Measurements from ENCODE around the gene CHP2.

CHP2 gene

GRCh38 chr16:23765933-23766332 lies 11.1 kb downstream of the CHP2 start:
- TF ChIP-seq EZH2 (IDR thresholded peaks at IDR 0.05; ENCODE audit: borderline replicate concordance, low read depth, low read length, severe bottlenecking) = no peak
- TF ChIP-seq, protein P1, sequence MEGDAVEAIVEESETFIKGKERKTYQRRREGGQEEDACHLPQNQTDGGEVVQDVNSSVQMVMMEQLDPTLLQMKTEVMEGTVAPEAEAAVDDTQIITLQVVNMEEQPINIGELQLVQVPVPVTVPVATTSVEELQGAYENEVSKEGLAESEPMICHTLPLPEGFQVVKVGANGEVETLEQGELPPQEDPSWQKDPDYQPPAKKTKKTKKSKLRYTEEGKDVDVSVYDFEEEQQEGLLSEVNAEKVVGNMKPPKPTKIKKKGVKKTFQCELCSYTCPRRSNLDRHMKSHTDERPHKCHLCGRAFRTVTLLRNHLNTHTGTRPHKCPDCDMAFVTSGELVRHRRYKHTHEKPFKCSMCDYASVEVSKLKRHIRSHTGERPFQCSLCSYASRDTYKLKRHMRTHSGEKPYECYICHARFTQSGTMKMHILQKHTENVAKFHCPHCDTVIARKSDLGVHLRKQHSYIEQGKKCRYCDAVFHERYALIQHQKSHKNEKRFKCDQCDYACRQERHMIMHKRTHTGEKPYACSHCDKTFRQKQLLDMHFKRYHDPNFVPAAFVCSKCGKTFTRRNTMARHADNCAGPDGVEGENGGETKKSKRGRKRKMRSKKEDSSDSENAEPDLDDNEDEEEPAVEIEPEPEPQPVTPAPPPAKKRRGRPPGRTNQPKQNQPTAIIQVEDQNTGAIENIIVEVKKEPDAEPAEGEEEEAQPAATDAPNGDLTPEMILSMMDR (IDR thresholded peaks at IDR 0.05; ENCODE audit: borderline replicate concordance, extremely low read depth, low read length, poor library complexity, severe bottlenecking) = no peak
- Histone ChIP-seq H2AFZ (ENCODE audit: low read depth, low read length) (no peak overlapping the region), H3K4me3 (ENCODE audit: low read depth in 1 of 2, low read length in 2 of 2) (no peak overlapping the region), H3K9ac (ENCODE audit: low read depth, low read length) (no peak overlapping the region), H3K27ac (ENCODE audit: low read length) (no peak overlapping the region), H3K79me2 (ENCODE audit: insufficient read depth, low read length) (no peaks in the 10 kb centered on the region), H3K36me3 (ENCODE audit: insufficient read depth, low read length) (no peaks in the 10 kb centered on the region), H3K9me3 (ENCODE audit: insufficient read depth, low read length, severe bottlenecking) (no peaks in the 10 kb centered on the region), H3K27me3 (ENCODE audit: insufficient read depth, low read length, poor library complexity) (no peaks in the 10 kb centered on the region), H3K4me2 (ENCODE audit: insufficient read depth, low read length) (no peak overlapping the region), H4K20me1 (ENCODE audit: insufficient read depth, low read length) (no peaks in the 10 kb centered on the region), H3K4me1 (ENCODE audit: insufficient read depth, low read length) (no peaks in the 10 kb centered on the region)
- ATAC-seq (ENCODE audit: insufficient read depth, low read depth) = no peak
- DNase-seq = no peak

DNA sequence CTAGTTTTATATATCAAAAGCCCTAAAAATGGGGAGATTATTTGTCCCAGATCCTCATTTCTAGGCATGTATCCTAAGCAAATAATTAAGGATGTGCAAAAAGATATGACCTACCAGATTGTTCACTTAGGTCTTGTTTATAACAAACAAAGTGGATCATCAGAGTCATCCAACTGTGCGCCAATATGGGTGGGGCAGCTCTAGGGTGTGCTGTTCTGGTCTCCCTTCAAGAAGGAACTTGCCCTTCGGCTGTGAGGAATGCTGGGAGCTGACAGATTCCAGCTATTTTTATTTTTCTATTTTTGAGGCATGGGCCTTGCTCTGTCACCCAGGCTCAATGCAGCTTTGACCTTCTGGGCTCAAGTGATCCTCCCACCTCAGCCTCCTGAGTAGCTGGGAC lies 13.8 kb downstream of the CHP2 start:
- H3K36me3 ChIP-seq (ENCODE audit: insufficient read depth, low read length) = no peaks in the 10 kb centered on the region
- H3K9ac ChIP-seq (ENCODE audit: low read depth, low read length) = no peak overlapping the region
- no peak overlapping the region for H3K4me2 ChIP-seq (ENCODE audit: insufficient read depth, low read length)
- H3K27me3 ChIP-seq (ENCODE audit: insufficient read depth, low read length, poor library complexity) = peaks cover 1% of the 10 kb centered on the region
- ATAC-seq (ENCODE audit: insufficient read depth, low read depth) (no peak), DNase-seq (no peak)
- H3K27ac ChIP-seq (ENCODE audit: low read length) = no peak overlapping the region
- H3K9me3 ChIP-seq (ENCODE audit: insufficient read depth, low read length, severe bottlenecking) = no peaks in the 10 kb centered on the region
- TF ChIP-seq, protein P1 (IDR thresholded peaks at IDR 0.05; ENCODE audit: borderline replicate concordance, extremely low read depth, low read length, poor library complexity, severe bottlenecking) = no peak
- no peak for TF ChIP-seq EZH2 (IDR thresholded peaks at IDR 0.05; ENCODE audit: borderline replicate concordance, low read depth, low read length, severe bottlenecking)
- no peak overlapping the region for H2AFZ ChIP-seq (ENCODE audit: low read depth, low read length)
- no peak overlapping the region for H3K4me3 ChIP-seq (ENCODE audit: low read depth in 1 of 2, low read length in 2 of 2)
- H3K4me1 ChIP-seq (ENCODE audit: insufficient read depth, low read length) = no peaks in the 10 kb centered on the region
- H4K20me1 ChIP-seq (ENCODE audit: insufficient read depth, low read length) = no peaks in the 10 kb centered on the region
- no peaks in the 10 kb centered on the region for H3K79me2 ChIP-seq (ENCODE audit: insufficient read depth, low read length)

- Histone ChIP-seq H3K4me3 (ENCODE audit: low read depth in 1 of 2, low read length in 2 of 2) (no peak overlapping the region), H4K20me1 (ENCODE audit: insufficient read depth, low read length) (no peaks in the 10 kb centered on the region), H3K79me2 (ENCODE audit: insufficient read depth, low read length) (no peaks in the 10 kb centered on the region), H2AFZ (ENCODE audit: low read depth, low read length) (no peak overlapping the region), H3K9ac (ENCODE audit: low read depth, low read length) (no peak overlapping the region), H3K9me3 (ENCODE audit: insufficient read depth, low read length, severe bottlenecking) (no peaks in the 10 kb centered on the region), H3K4me2 (ENCODE audit: insufficient read depth, low read length) (no peak overlapping the region), H3K27me3 (ENCODE audit: insufficient read depth, low read length, poor library complexity) (peaks cover 6% of the 10 kb centered on the region), H3K4me1 (ENCODE audit: insufficient read depth, low read length) (no peaks in the 10 kb centered on the region), H3K27ac (ENCODE audit: low read length) (no peak overlapping the region), H3K36me3 (ENCODE audit: insufficient read depth, low read length) (no peaks in the 10 kb centered on the region)
- TF ChIP-seq, protein P1 (IDR thresholded peaks at IDR 0.05; ENCODE audit: borderline replicate concordance, extremely low read depth, low read length, poor library complexity, severe bottlenecking) = no peak
- no peak for TF ChIP-seq EZH2 (IDR thresholded peaks at IDR 0.05; ENCODE audit: borderline replicate concordance, low read depth, low read length, severe bottlenecking)
- ATAC-seq (ENCODE audit: insufficient read depth, low read depth) (no peak), DNase-seq (no peak)
These were observed 16.2 kb downstream of the CHP2 start for GRCh38 chr16:23771027-23771426.

DNA sequence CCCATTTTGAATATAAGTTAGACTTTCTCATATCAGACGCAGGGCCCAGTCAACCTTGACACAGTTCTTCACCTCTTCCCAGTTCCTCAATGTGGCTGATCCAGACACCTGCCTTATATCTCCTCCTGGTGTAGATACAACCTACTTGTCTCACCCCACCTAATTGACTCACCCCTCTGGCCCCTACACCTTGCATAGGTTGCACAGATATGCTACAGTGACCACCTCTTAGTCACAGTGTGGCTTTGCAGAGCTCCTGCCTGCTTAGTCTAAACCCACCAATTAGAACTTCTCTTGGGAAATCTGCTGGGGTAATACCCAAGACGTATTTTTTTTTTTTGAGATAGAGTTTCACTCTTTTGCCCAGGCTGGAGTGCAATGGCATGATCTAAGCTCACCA lies 16.8 kb downstream of the CHP2 start:
- Histone ChIP-seq H4K20me1 (ENCODE audit: insufficient read depth, low read length) (no peaks in the 10 kb centered on the region), H3K27me3 (ENCODE audit: insufficient read depth, low read length, poor library complexity) (peaks cover 6% of the 10 kb centered on the region), H3K79me2 (ENCODE audit: insufficient read depth, low read length) (no peaks in the 10 kb centered on the region), H3K36me3 (ENCODE audit: insufficient read depth, low read length) (no peaks in the 10 kb centered on the region), H3K4me3 (ENCODE audit: low read depth in 1 of 2, low read length in 2 of 2) (no peak overlapping the region), H2AFZ (ENCODE audit: low read depth, low read length) (no peak overlapping the region), H3K9ac (ENCODE audit: low read depth, low read length) (no peak overlapping the region), H3K27ac (ENCODE audit: low read length) (no peak overlapping the region), H3K4me1 (ENCODE audit: insufficient read depth, low read length) (no peaks in the 10 kb centered on the region), H3K4me2 (ENCODE audit: insufficient read depth, low read length) (no peak overlapping the region), H3K9me3 (ENCODE audit: insufficient read depth, low read length, severe bottlenecking) (no peaks in the 10 kb centered on the region)
- DNase-seq = no peak
- no peak for ATAC-seq (ENCODE audit: insufficient read depth, low read depth)
- TF ChIP-seq EZH2 (IDR thresholded peaks at IDR 0.05; ENCODE audit: borderline replicate concordance, low read depth, low read length, severe bottlenecking) = no peak
- TF ChIP-seq, protein P1 (IDR thresholded peaks at IDR 0.05; ENCODE audit: borderline replicate concordance, extremely low read depth, low read length, poor library complexity, severe bottlenecking) = no peak

All from DND-41 (cell line).